ENCODE data around the gene MSL2. TPM values are rescaled to one million over a fixed set of nuclear protein-coding genes. Genes with fewer than 3 reads are reported as not detected.

Gene MSL2
- total and polyA plus RNA-seq, 2 of the 8 experiments (the other 6 are each of a cell fraction or from before 2014, with no cell fraction given): 9.1 to 41.8 TPM

GRCh38 chr3:136194409-136195257 is 1.5 kb downstream of the MSL2 start:
- Histone ChIP-seq H3K27ac (ENCODE audit: low read depth, low read length) (peak overlapping the region; percentile 97), H4K8ac (ENCODE audit: extremely low read depth, insufficient read depth, low read length) (peak overlapping the region; percentile 98; the same call in 1 of the 2 replicates), H2BK15ac (ENCODE audit: low read length) (no peak overlapping the region), H2AK5ac (ENCODE audit: low read depth, low read length) (no peak overlapping the region), H3K14ac (ENCODE audit: insufficient read length) (no peak overlapping the region), H2BK5ac (ENCODE audit: low read depth, low read length) (peak overlapping the region; percentile 58), H4K5ac (ENCODE audit: insufficient read length, low read depth, low read length) (peak overlapping the region; percentile 24), H2BK20ac (ENCODE audit: low read length) (no peak overlapping the region), H3K23me2 (ENCODE audit: low read depth, low read length) (peaks cover 10% of the 10 kb centered on the region; the same call in 1 of the 2 replicates), H3K36me3 (ENCODE audit: control insufficient read depth in 2 of 4, insufficient read depth in 4 of 4, low read length in 3 of 4) (no peaks in the 10 kb centered on the region), H3K4ac (replicated peaks; ENCODE audit: insufficient read length, low read depth, low read length) (no peak overlapping the region), H3K79me2 (ENCODE audit: control insufficient read depth in 1 of 2, insufficient read depth in 2 of 2, low read length in 2 of 2) (peaks cover 38 to 56% of the 10 kb centered on the region in 2 experiments), H3K56ac (replicated peaks; ENCODE audit: insufficient read length, low read depth, low read length) (no peak overlapping the region), H3K23ac (ENCODE audit: insufficient read length) (no peak overlapping the region), H3K18ac (ENCODE audit: extremely low read depth, low read length) (peak overlapping the region; percentile 15), H3K9me3 (ENCODE audit: insufficient read depth in 2 of 2, low read depth in 1 of 2, low read length in 1 of 2) (no peaks in the 10 kb centered on the region; a peak in 1 of 4 replicates), H3K4me2 (ENCODE audit: insufficient read depth in 1 of 2, low read depth in 2 of 2, low read length in 2 of 2) (peak overlapping the region; percentile 89 to 95), H2BK120ac (replicated peaks; ENCODE audit: low read depth, low read length) (no peak overlapping the region), H3K4me3 (ENCODE audit: extremely low read depth in 1 of 4, insufficient read depth in 2 of 4, low read depth in 3 of 4, low read length in 4 of 4) (peak overlapping the region; percentile 93 to 98 (median 94)), H4K91ac (replicated peaks; ENCODE audit: insufficient read length, low read length) (peak overlapping the region; percentile 88), H3K79me1 (ENCODE audit: low read depth, low read length) (peaks cover 4% of the 10 kb centered on the region; the same call in 1 of the 2 replicates), H4K20me1 (replicated peaks in 1 of 2; ENCODE audit: control insufficient read depth in 1 of 2, insufficient read depth in 2 of 2, low read length in 2 of 2) (peaks cover 25 to 29% of the 10 kb centered on the region in 2 experiments), H3K27me3 (replicated peaks in 1 of 4; ENCODE audit: control insufficient read depth in 3 of 4, extremely low read depth in 1 of 4, insufficient read depth in 3 of 4, low read length in 3 of 4) (no peaks in the 10 kb centered on the region), H2AFZ (ENCODE audit: low read length) (no peak overlapping the region), H2BK12ac (ENCODE audit: low read depth, low read length) (no peak overlapping the region), H3K4me1 (replicated peaks in 1 of 4; ENCODE audit: control insufficient read depth in 3 of 4, insufficient read depth in 4 of 4, low read length in 3 of 4) (peaks cover 0 to 7% (median 0%) of the 10 kb centered on the region in 4 experiments; a peak in 1 of 7 replicates), H3K9ac (replicated peaks in 1 of 4; ENCODE audit: extremely low read depth in 1 of 4, low read depth in 3 of 4, low read length in 3 of 4) (peak overlapping the region; percentile 83 to 98 (median 95))
- WGBS, 2 experiments (ENCODE audit: extremely low coverage in 1 of 2, insufficient coverage in 1 of 2, insufficient read length in 1 of 2, insufficient replicate concordance in 2 of 2, low coverage in 1 of 2, low lambda C conversion rate in 2 of 2, missing lambda C conversion rate in 1 of 2): 3% methylated on average over 47 of the region's 47 CpGs; no CpG with 5 or more reads in 1 of the 2 experiments
- POLR2A ChIA-PET (ENCODE audit: partially characterized antibody): interaction anchor here (0.6 to 6.6 kb wide), 12 partner anchors 12 to 582 kb away, joined by 3 to 86 read pairs (median 4); partner anchors contain the start of genes PCCB and STAG1
- DNase-seq (ENCODE audit: low read depth in 1 of 2, low spot score in 2 of 2): no peak
- no peak for FAIRE-seq
- CTCF ChIA-PET (ENCODE audit: partially characterized antibody): interaction anchor here (0.8 to 1.0 kb wide), 3 partner anchors 8 to 104 kb away, joined by 3 to 4 read pairs (median 3); no protein-coding TSS in a partner anchor
- TF ChIP-seq EGR1 (IDR thresholded peaks at IDR 0.05; ENCODE audit: borderline replicate concordance, low read depth, low read length) (no peak), SP1 (IDR thresholded peaks at IDR 0.05; ENCODE audit: low read depth, low read length) (no peak), TAF1 (IDR thresholded peaks at IDR 0.05; ENCODE audit: low read depth, low read length) (no peak), EP300 (IDR thresholded peaks at IDR 0.05; ENCODE audit: borderline replicate concordance in 1 of 2, low read depth in 2 of 2, low read length in 2 of 2) (no peak), HDAC2 (IDR thresholded peaks at IDR 0.05; ENCODE audit: borderline replicate concordance in 1 of 2, low read depth in 2 of 2, low read length in 2 of 2) (0 out of 4 replicates have a peak, but pooled peaks of 1 of the 2 experiments have one; percentile 16), HDAC6 (IDR thresholded peaks at IDR 0.05; ENCODE audit: low read depth, low read length) (no peak), SAP30 (IDR thresholded peaks at IDR 0.05; ENCODE audit: insufficient read depth, insufficient replicate concordance, low read length) (peak; percentile 45), BCL11A (IDR thresholded peaks at IDR 0.05; ENCODE audit: low read depth in 2 of 2, low read length in 2 of 2) (no peak)
